ENCODE measurements around the gene MED13L.
A peak's percentile ranks its signal among the peaks of the same experiment; 100 is the strongest.

DNA sequence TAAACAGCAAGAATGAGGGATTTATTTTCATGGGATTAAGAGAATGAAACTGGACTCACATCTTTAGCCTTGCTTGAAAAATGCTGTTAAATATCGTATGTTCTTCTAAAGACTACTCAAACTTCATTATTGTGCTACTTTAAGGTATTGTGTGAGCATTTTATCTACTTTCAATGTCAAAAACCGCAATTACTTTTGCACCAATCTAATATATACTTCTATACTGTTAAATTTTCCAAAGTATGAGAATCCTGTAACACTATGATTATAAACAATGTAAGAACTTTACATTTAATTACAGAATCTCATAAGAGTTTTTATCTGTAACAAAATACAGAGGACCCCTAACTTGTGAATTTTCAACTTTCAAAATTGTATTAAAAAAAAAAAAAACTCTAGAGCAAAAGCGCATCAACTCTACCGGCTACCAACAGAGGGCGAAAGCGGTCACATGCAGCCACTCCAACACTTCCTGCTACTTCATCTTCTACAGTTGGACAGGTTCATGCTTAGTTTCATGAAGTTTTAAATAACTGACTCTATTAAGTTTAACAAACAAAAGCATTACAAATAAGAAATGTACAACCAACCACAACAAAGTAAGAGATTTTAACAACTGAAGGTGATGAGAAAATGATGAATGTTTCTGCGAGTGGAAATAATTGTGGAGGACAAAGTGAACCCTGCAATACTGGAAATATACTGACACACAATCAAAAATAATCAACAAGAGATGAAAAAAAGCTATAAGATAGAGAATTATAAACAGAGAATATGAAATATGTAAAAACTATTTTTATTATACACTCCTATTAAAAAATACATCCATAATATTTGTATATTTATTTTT, 210.9 kb downstream of the MED13L start:
- TF ChIP-seq CTCF (IDR thresholded peaks at IDR 0.05), result peak; percentile 50 to 83 (median 66)
- TF ChIP-seq POLR2A (IDR thresholded peaks at IDR 0.05), result no peak

Data from thyroid gland (tissue), 4 donors.